ENCODE results near the gene PPP3CA.

DNA sequence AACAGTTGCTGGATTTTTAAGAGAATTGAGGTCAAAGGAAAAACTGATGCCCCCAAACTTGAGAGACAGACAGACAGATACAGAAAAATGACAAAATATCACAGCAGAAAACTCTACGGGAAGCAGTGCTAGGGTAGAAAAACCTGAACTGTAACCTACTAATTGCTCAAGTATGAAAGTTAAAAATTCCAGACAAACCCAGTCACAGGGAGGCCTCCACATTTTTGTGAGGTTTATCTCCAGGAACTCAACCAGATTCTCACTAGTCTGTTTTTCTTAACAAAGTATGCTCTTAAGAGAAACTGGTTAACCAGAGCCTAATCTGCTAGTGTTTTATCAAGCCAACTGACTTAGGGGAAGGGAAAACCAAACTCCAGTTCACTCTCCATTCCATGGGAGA lies 19.9 kb upstream of the PPP3CA start:
- TF ChIP-seq, protein P1, sequence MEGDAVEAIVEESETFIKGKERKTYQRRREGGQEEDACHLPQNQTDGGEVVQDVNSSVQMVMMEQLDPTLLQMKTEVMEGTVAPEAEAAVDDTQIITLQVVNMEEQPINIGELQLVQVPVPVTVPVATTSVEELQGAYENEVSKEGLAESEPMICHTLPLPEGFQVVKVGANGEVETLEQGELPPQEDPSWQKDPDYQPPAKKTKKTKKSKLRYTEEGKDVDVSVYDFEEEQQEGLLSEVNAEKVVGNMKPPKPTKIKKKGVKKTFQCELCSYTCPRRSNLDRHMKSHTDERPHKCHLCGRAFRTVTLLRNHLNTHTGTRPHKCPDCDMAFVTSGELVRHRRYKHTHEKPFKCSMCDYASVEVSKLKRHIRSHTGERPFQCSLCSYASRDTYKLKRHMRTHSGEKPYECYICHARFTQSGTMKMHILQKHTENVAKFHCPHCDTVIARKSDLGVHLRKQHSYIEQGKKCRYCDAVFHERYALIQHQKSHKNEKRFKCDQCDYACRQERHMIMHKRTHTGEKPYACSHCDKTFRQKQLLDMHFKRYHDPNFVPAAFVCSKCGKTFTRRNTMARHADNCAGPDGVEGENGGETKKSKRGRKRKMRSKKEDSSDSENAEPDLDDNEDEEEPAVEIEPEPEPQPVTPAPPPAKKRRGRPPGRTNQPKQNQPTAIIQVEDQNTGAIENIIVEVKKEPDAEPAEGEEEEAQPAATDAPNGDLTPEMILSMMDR (conservative IDR thresholded peaks at IDR 0.05; ENCODE audit: low read depth, low read length) = no peak
- TF ChIP-seq EZH2 (IDR thresholded peaks at IDR 0.05; ENCODE audit: borderline replicate concordance, low read depth, low read length, poor library complexity, severe bottlenecking) = no peak

Measured in A673 (cell line).